Astrocyte of the cerebellum (primary cell): ENCODE data around the gene VCAN.

Source experiments
- DNase-seq: peaks from one replicate; pipeline ENCODE4 v3.0.0-alpha.2; 2011; ENCODE audit warnings: low read depth
- H3K4me3 ChIP-seq: 2 replicates; pipeline ENCODE4 v1.5.1; 2011; ENCODE audit warnings: mild to moderate bottlenecking, low read depth, low read length, moderate library complexity
- in situ Hi-C: cut with HindIII; loops from 2 replicates; pipeline ENCODE4 v1.10.0; 2017; ENCODE audit warnings: low sequenced_read_pairs
- TF ChIP-seq, protein P1 (sequence below): IDR thresholded peaks from 2 replicates; pipeline ENCODE4 v1.5.1; 2012; ENCODE audit warnings: low read length, low read depth, moderate library complexity, mild to moderate bottlenecking; ENCODE audit errors: missing control alignments

VCAN gene

DNA sequence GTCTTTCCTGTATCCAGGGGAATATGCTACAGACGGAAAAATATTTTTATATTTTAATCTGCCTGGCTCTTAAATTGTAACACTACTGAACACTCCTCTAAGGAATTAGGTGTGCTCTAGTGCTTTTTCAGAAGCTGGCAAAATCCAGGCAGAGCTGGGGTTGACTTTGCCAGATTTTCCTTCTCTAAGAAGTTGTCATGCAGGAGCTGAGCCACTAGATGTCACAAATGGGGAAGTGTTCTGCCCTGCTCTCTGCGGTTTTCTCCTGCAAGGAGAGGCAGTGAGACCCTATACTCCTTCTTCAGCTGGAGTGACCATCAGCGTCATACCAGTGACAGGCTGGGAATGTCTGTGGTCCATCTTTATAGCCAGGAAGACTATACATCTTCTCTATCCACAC is 136.6 kb downstream of the VCAN start:
- peak; percentile 41 for DNase-seq
- in situ Hi-C loops, result no loop called here
- TF ChIP-seq, protein P1, sequence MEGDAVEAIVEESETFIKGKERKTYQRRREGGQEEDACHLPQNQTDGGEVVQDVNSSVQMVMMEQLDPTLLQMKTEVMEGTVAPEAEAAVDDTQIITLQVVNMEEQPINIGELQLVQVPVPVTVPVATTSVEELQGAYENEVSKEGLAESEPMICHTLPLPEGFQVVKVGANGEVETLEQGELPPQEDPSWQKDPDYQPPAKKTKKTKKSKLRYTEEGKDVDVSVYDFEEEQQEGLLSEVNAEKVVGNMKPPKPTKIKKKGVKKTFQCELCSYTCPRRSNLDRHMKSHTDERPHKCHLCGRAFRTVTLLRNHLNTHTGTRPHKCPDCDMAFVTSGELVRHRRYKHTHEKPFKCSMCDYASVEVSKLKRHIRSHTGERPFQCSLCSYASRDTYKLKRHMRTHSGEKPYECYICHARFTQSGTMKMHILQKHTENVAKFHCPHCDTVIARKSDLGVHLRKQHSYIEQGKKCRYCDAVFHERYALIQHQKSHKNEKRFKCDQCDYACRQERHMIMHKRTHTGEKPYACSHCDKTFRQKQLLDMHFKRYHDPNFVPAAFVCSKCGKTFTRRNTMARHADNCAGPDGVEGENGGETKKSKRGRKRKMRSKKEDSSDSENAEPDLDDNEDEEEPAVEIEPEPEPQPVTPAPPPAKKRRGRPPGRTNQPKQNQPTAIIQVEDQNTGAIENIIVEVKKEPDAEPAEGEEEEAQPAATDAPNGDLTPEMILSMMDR, result peak; percentile 81
- no peak overlapping the region for H3K4me3 ChIP-seq

DNA sequence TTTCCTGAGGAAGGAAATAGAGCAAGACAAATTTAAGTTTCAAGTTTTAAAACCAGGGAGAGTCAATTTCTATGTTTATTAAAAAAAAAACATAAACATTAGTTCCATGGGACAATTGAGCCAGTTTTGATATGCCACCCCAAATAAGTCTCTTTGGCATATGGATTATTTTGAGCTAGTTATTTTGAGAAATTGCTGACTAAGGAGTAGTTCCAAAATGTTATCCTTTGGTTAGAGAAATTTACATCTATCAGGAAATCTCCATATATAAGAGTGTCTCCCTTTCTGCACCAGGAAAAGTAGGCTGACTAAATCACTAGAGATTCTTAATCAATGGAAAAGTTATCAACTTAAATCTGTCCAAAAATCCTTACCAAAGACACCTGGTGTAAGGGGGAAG is 143.3 kb downstream of the VCAN start:
- in situ Hi-C loops, result no loop called here
- TF ChIP-seq, protein P1, result no peak
- no peak overlapping the region for H3K4me3 ChIP-seq
- no peak for DNase-seq

DNA sequence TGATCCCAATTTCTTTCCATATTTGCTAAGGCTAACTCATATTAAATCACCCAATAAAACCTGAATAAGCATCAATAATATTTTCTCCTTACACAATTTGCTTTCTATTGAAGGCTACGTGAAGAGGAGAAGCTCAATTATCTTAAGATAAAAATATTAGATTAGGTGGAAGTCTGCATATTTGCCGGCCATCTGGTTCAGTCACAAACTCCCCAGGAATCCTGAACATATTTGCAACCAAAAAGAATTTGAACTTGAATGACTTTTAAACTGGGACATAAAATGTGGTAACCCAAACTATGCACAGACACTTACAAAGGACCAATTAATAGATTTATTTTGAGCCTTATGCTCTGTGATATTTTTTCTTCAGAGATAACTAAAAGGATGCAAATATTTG is 156.8 kb downstream of the VCAN start:
- in situ Hi-C loops, result no loop called here
- DNase-seq, result no peak
- H3K4me3 ChIP-seq, result no peak overlapping the region
- TF ChIP-seq, protein P1, result no peak
